ENCODE results near the gene ZNF619. TPM values are rescaled to one million over a fixed set of nuclear protein-coding genes. Genes with fewer than 3 reads are reported as not detected.
A peak's percentile ranks its signal among the peaks of the same experiment; 100 is the strongest.

Gene ZNF619
- total and polyA plus RNA-seq, 9 of the 15 experiments (the other 6 are each of a cell fraction or from before 2014, with no cell fraction given), result 1.3 to 9.1 (median 6.3) TPM

DNA sequence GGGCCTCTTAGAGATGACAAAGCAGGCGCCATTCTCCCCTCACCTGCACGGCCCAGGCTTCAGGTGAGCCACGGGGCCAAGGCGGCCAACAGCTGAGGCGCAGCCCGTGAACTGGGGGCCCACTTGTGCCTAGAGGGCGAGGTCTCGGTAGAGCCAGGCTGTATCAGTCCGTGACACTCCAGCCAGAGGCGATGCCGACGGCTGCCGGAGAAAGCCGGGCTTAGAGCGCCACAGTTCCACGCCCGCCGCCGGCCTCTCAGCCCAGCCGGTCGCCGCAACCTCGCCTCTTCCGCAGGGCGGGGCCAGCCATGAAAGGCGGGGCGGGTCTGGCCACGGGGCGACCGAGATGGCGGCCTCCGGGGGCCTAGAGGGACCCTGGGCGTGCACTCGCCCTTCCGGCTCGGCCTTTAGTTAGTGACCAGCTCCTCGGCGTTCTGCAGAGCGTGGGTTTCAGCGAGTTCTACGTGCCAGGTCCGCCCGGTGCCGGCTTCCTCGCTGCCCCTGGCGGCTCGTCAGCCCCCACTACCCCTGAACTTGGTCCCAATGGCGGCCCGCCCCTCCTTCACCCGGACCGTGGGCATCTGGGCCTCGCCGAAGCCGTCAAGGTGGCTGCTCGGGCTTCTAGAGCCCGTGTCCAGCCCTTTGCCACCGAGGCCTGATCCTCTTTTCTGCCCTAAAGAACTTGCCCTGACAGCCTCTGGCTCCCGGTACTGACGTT, 47.8 kb downstream of the ZNF619 start, which contains the start of gene ZNF621 (continued):
- TF ChIP-seq, protein P1, sequence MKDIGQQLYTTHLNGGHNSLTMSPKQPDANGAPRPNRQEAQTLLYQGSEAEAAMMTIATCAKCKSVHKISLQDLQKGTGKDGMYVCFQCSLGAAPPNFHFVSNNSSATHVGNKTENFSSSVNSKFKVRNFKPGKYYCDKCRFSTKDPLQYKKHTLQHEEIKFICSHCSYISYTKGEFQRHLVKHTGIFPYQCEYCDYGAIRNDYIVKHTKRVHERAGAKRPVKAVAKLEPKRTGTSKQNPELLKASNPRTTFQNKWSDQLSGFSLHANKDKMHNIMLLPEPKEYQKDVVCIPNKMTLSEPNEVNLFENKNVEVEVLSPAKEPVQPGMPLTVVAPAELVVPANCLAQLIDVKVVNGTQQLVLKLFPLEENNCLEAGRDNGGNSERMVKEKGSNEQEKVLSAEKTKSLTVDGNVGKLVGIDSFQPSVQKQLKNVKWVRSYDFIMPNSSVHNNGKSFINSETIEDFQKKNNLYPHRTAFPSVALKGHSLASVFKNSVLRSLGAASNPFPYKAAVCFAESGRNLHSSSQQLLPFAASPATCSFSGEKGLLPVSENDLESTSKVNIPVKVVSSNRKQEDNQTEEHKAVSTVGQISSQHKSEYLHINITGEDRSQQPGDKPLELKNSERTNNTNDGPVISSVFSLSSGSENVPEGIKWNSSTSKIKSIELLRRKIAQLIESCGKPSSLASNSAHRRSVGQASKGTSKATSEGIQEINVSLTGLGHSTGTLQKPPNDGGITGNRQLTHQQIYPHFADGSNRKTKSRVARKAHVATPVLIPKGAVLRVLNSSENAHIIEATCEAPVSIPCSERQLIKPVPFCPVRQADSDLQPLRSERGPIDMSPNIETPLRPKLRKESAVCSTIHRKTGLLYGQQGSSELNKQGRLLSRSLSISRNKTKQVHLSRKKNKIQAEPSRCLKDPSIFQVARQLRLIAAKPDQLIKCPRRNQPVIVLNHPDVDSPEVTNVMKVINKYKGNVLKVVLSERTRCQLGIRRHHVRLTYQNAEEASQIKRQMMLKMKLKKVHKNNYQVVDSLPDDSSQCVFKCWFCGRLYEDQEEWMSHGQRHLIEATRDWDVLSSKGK (CRISPR knock-in tag; IDR thresholded peaks at IDR 0.05), result no peak
- peak; percentile 92 for TF ChIP-seq GABPB1 (CRISPR knock-in tag; IDR thresholded peaks at IDR 0.05)
- 0 out of 2 replicates have a peak, but pooled peaks have one; percentile 18 for TF ChIP-seq JUNB (CRISPR knock-in tag; conservative IDR thresholded peaks at IDR 0.05)
- no peak for TF ChIP-seq RBM15 (IDR thresholded peaks at IDR 0.05; ENCODE audit: insufficient read depth, low read length)
- TF ChIP-seq EP300 (IDR thresholded peaks at IDR 0.05; ENCODE audit: low read length), result peak; percentile 5; the same call in 1 of the 2 replicates
- TF ChIP-seq DNMT1 (IDR thresholded peaks at IDR 0.05), result no peak
- TF ChIP-seq RHOXF2B (CRISPR knock-in tag; conservative IDR thresholded peaks at IDR 0.05), result no peak
- TF ChIP-seq HCFC1 (IDR thresholded peaks at IDR 0.05; ENCODE audit: low read depth, low read length), result peak; percentile 77
- peak; percentile 91 for TF ChIP-seq ETV5 (CRISPR knock-in tag; IDR thresholded peaks at IDR 0.05; ENCODE audit: low read depth)
- TF ChIP-seq SAP30 (IDR thresholded peaks at IDR 0.05; ENCODE audit: borderline replicate concordance, insufficient read depth, low read depth, low read length, poor library complexity, severe bottlenecking), result peak; percentile 57
- peak in 1 of 2 experiments; percentile 76; a peak in 1 of 4 replicates for TF ChIP-seq KDM4B (IDR thresholded peaks at IDR 0.05; ENCODE audit: borderline replicate concordance in 2 of 2, low read depth in 1 of 2)
- TF ChIP-seq ZNF589 (CRISPR knock-in tag; IDR thresholded peaks at IDR 0.05; ENCODE audit: low read depth), result no peak
- peak; percentile 6; the same call in 1 of the 2 replicates for TF ChIP-seq ZNF239 (CRISPR knock-in tag; IDR thresholded peaks at IDR 0.05)
- peak; percentile 60 for TF ChIP-seq ZBTB17 (CRISPR knock-in tag; IDR thresholded peaks at IDR 0.05)
- TF ChIP-seq SMARCA4 (IDR thresholded peaks at IDR 0.05), result no peak
- TF ChIP-seq ARID3B (CRISPR knock-in tag; IDR thresholded peaks at IDR 0.05; ENCODE audit: borderline replicate concordance), result 0 out of 2 replicates have a peak, but pooled peaks have one; percentile 67

Data from K562 (cell line).